GM10248 (cell line): ENCODE results near the gene DMRTC1.
"Not testable (repeated sequence)": the region's sequence is repeated elsewhere in the genome, so short reads cannot be mapped to it uniquely, and the experiment has no call there.

Experiments used
- CTCF ChIA-PET: fragments of 300-600 bp; sonication (Branson Sonifier 250); formaldehyde crosslinking; extraction: SDS; loops from one replicate; lab custom pipeline; 2021; ENCODE audit warnings: antibody characterized with exemption; lab: Yijun Ruan, JAX
- POLR2A ChIA-PET: fragments of 350-650 bp; sonication (Branson Sonifier 250); formaldehyde crosslinking; extraction: SDS; loops from one replicate; lab custom pipeline; 2020; ENCODE audit warnings: antibody characterized with exemption; lab: Yijun Ruan, JAX
- DNase-seq: peaks from one replicate; pipeline ENCODE4 v3.0.0; 2012; ENCODE audit errors: extremely low spot score

DMRTC1 gene

GRCh38 chrX:72943819-72944169 lies at the start of gene DMRTC1:
DMRTC1 (minus strand) TSS chrX:72943837; CDS start chrX:72875694, 68,143 bp downstream.
- CTCF ChIA-PET, DNase-seq, POLR2A ChIA-PET: not testable (repeated sequence)

- DNase-seq, POLR2A ChIA-PET, CTCF ChIA-PET: not testable (repeated sequence)
Measured at GRCh38 chrX:72980894-72981469, 37.3 kb upstream of the DMRTC1 start.

GRCh38 chrX:72974885-72975284 lies 31.2 kb upstream of the DMRTC1 start:
- CTCF ChIA-PET, POLR2A ChIA-PET: not testable (repeated sequence)

GRCh38 chrX:72971859-72972258 lies 28.2 kb upstream of the DMRTC1 start:
- CTCF ChIA-PET, DNase-seq, POLR2A ChIA-PET: not testable (repeated sequence)

More at GRCh38 chrX:72974885-72975284, 31.2 kb upstream of the DMRTC1 start:
- not testable (repeated sequence) for DNase-seq

- DNase-seq, CTCF ChIA-PET, POLR2A ChIA-PET: not testable (repeated sequence)
Measured at GRCh38 chrX:72959971-72960370, 16.3 kb upstream of the DMRTC1 start.

- DNase-seq, POLR2A ChIA-PET, CTCF ChIA-PET: not testable (repeated sequence)
Measured at GRCh38 chrX:72943035-72943818, 410 bp downstream of the DMRTC1 start.

- DNase-seq, CTCF ChIA-PET, POLR2A ChIA-PET: not testable (repeated sequence)
Measured at GRCh38 chrX:72942272-72942671, 1.4 kb downstream of the DMRTC1 start.

- DNase-seq, CTCF ChIA-PET, POLR2A ChIA-PET: not testable (repeated sequence)
Measured at GRCh38 chrX:72937906-72938305, 5.7 kb downstream of the DMRTC1 start, which contains the start of gene FAM236A. FAM236A (plus strand) TSS chrX:72938206; CDS start chrX:72938263, 57 bp downstream.

GRCh38 chrX:72936882-72937455 lies 6.7 kb downstream of the DMRTC1 start:
- CTCF ChIA-PET, POLR2A ChIA-PET, DNase-seq: not testable (repeated sequence)

GRCh38 chrX:72936455-72936854 lies 7.2 kb downstream of the DMRTC1 start:
- DNase-seq, POLR2A ChIA-PET, CTCF ChIA-PET: not testable (repeated sequence)

- DNase-seq, POLR2A ChIA-PET, CTCF ChIA-PET: not testable (repeated sequence)
Measured at GRCh38 chrX:72932283-72932682, 11.4 kb downstream of the DMRTC1 start.

- DNase-seq, CTCF ChIA-PET, POLR2A ChIA-PET: not testable (repeated sequence)
Measured at GRCh38 chrX:72916096-72916495, 27.5 kb downstream of the DMRTC1 start.

- CTCF ChIA-PET, POLR2A ChIA-PET, DNase-seq: not testable (repeated sequence)
Measured at GRCh38 chrX:72912315-72912714, 31.3 kb downstream of the DMRTC1 start, which contains the start of gene FAM236C. FAM236C (plus strand) TSS chrX:72912615; CDS start chrX:72912715, 100 bp downstream.

GRCh38 chrX:72889740-72890139 lies 53.9 kb downstream of the DMRTC1 start:
- CTCF ChIA-PET, DNase-seq, POLR2A ChIA-PET: not testable (repeated sequence)

GRCh38 chrX:72882898-72883297 lies 60.7 kb downstream of the DMRTC1 start:
- POLR2A ChIA-PET: not testable (repeated sequence)

GRCh38 chrX:72837532-72837931 lies 106.1 kb downstream of the DMRTC1 start:
- CTCF ChIA-PET, POLR2A ChIA-PET, DNase-seq: not testable (repeated sequence)

More at GRCh38 chrX:72882898-72883297, 60.7 kb downstream of the DMRTC1 start:
- DNase-seq, CTCF ChIA-PET: not testable (repeated sequence)

- POLR2A ChIA-PET, CTCF ChIA-PET, DNase-seq: not testable (repeated sequence)
Measured at GRCh38 chrX:72830701-72831100, 112.9 kb downstream of the DMRTC1 start.
